Activated gamma-delta T cell (primary cell): ENCODE data around the gene FSD1L.
"Not testable (repeated sequence)": the region's sequence is repeated elsewhere in the genome, so short reads cannot be mapped to it uniquely, and the experiment has no call there.

Source experiments
- DNase-seq: peaks from one replicate; lab custom pipeline; 2025; lab: John Stamatoyannopoulos, UW

Gene FSD1L

GRCh38 chr9:105557804-105558610, 110.2 kb downstream of the FSD1L start, which contains the start of gene FKTN:
Gene FKTN (plus strand): TSS chr9:105558131. CDS start chr9:105575033, 16,902 bp downstream.
- peak; percentile 58 for DNase-seq

- DNase-seq = no peak
Observed at GRCh38 chr9:105572455-105572854, 124.6 kb downstream of the FSD1L start.

GRCh38 chr9:105579952-105580351, 132.1 kb downstream of the FSD1L start:
- DNase-seq = not testable (repeated sequence)

- not testable (repeated sequence) for DNase-seq
Observed at GRCh38 chr9:105581550-105581949, 133.7 kb downstream of the FSD1L start.

- DNase-seq = no peak
Observed at GRCh38 chr9:105593145-105593544, 145.3 kb downstream of the FSD1L start.
